GM21526 (cell line): ENCODE measurements around the gene TALDO1.
A peak's percentile ranks its signal among the peaks of the same experiment; 100 is the strongest.
"Not testable (repeated sequence)": the region's sequence is repeated elsewhere in the genome, so short reads cannot be mapped to it uniquely, and the experiment has no call there.

Source experiments
- ATAC-seq: cut with Tn5 transposase; IDR thresholded peaks from one replicate; pipeline ENCODE4 v1.9.1; 2021; ENCODE audit warnings: moderate library complexity; ENCODE audit not compliant: unreplicated experiment, low FRiP score

Gene TALDO1

GRCh38 chr11:728901-729491 lies 18.3 kb upstream of the TALDO1 start:
- no peak for ATAC-seq

- ATAC-seq = no peak
Measured at GRCh38 chr11:729492-730074, 17.7 kb upstream of the TALDO1 start.

- no peak for ATAC-seq
Measured at GRCh38 chr11:733072-733471, 14.2 kb upstream of the TALDO1 start.

- not testable (repeated sequence) for ATAC-seq
Measured at GRCh38 chr11:734541-734940, 12.7 kb upstream of the TALDO1 start.

GRCh38 chr11:737366-737765 lies 9.9 kb upstream of the TALDO1 start:
- ATAC-seq = no peak

DNA sequence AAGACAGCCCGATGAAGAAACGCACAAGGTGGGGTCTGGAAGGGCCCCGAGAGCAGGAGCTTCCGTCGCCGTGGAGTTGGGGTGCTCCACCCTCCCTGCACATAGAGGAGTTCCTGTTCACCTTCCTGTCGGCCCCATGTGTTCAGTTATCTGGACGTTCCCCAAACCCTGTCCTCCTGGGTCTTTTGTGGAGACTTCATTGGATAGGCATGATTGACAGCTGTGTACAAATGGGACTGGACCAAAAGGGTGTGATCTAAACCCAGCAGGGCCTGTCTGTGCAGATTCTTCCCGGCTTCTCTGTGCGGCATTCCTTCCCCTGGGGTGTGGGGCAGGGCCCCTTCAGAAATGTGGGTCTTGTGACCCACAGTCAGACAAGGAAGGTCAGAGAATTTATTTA lies 9.4 kb upstream of the TALDO1 start:
- ATAC-seq = not testable (repeated sequence)

DNA sequence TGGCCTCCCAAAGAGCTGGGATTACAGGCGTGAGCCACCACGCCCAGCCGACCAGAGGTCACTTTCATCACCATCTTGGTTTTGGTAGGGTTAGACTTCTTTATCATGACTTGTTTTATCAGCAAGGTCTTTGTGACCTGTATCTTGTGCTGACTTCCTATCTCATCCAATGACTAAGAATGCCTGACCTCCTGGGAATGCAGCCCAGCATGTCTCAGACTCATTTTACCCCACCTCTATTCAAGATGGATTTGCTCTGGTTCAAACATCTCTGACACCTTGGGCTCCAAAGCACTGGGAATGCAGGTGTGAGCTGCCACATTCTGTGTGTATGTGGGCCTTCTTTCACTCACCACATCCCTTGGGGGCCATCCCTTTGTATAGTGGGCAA lies 5.1 kb upstream of the TALDO1 start:
- no peak for ATAC-seq

- no peak for ATAC-seq
Measured at GRCh38 chr11:742571-743201, 4.6 kb upstream of the TALDO1 start.

GRCh38 chr11:745428-745827 lies 1.8 kb upstream of the TALDO1 start:
- no peak for ATAC-seq

DNA sequence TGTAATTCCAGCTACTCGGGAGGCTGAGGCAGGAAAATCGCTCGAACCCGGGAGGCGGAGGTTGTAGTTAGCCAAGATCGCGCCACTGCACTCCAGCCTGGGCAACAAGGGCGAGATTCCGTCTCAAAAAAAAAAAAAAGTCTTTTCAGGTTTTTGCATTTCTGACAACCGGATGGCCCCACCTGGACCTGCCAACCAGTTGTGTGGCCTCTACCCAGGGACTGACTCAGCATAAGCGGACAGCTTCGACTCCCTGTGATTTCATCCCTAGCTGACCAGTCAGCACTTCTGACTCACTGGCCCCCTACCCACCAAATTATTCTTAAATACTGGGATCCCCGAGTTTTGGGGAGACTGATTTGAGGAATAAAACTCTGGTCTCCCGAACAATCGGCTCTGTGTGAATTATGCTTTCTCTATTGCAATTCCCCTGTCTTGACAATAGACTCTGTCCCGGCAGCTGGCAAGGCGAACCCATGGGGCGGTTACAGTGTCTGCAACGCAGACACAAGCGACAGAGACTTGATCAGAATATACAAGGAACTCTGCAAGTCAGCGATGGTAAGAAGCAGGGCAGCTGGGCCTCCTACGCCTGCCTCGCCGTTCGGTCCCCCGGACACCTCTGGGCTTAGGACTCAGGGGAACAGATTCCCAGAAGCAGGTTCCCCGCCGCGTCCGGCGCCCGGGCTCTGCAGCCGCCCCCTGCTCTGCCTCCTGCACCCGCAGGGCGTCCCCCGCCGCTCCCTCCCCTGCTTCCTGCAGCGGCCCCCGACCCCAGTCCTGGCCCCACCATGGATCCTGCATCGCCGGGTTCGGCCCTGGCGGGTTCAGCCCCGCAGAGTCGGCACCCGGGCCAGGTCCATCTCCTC lies 741 bp upstream of the TALDO1 start:
- ATAC-seq = peak; percentile 13

DNA sequence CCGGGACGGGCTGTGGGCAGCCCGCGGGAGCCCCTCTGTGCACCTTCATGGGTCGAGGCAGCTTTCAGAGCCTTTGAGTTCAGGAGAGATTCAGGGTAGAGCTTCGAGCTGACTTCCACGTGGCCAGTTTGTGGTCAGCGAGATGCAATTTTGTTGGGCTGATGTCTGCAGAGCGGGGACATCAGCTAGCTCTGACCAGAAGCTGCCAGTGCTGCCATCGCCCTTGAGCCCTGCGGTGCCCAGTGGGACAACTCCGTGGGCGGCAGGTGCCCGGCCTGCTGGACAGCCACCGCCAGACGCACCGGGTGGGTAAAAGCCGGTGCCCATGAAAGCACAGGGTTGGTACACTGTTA lies 719 bp downstream of the TALDO1 start:
- peak; percentile 10 for ATAC-seq

- no peak for ATAC-seq
Measured at GRCh38 chr11:749731-750130, 2.5 kb downstream of the TALDO1 start.

DNA sequence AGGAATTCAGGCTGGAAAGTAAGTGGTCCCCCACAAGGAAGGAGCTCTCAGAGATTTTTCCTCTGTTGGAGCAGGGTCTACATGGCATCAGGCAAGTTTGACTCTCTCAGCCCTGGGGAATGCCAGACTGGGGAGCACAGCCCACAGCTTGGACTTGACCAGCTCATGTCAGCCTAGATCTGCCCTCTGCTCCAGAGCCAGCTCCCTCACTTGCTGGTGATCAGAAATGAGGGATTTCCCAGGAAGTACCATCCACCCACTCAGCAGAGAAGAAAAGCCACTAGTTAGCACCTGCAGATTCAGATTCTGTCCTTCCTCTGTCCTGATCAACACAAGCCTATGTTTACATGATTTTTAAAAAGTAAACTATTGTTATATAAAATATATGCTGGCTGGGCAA lies 13.0 kb downstream of the TALDO1 start:
- ATAC-seq = no peak

- ATAC-seq = no peak
Measured at GRCh38 chr11:761526-762108, 14.4 kb downstream of the TALDO1 start.

- no peak for ATAC-seq
Measured at GRCh38 chr11:762421-763072, 15.3 kb downstream of the TALDO1 start.

GRCh38 chr11:763073-763463 lies 15.8 kb downstream of the TALDO1 start:
- ATAC-seq = no peak

DNA sequence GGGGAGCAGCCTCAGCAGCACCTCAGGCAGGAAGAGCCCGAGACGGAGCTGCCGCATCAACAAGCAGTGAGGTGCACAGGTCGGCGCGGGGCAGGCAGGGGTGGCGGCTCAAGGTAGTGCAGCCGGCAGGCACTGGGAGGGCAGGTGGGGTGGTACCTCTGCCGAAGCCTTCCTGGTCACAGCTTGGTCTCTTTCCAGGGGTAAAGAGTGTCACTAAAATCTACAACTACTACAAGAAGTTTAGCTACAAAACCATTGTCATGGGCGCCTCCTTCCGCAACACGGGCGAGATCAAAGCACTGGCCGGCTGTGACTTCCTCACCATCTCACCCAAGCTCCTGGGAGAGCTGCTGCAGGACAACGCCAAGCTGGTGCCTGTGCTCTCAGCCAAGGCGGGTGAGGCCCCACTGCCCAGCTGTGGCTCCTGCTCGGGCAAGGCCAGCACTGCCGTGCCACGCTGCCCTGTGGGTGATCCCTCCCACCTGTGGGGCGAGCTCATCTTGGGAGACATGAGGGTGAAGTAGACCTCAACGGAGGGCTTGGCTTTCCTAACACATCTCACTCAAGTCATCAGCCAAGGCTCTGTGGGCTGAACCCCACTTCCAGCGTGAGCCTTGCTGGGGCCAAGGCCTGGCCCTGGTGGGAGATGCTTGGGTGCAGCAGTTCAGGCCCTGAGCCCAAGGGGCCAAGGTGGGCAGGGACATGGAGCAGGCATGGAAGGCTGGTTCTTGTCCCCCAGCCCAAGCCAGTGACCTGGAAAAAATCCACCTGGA lies 16.5 kb downstream of the TALDO1 start:
- ATAC-seq = no peak

DNA sequence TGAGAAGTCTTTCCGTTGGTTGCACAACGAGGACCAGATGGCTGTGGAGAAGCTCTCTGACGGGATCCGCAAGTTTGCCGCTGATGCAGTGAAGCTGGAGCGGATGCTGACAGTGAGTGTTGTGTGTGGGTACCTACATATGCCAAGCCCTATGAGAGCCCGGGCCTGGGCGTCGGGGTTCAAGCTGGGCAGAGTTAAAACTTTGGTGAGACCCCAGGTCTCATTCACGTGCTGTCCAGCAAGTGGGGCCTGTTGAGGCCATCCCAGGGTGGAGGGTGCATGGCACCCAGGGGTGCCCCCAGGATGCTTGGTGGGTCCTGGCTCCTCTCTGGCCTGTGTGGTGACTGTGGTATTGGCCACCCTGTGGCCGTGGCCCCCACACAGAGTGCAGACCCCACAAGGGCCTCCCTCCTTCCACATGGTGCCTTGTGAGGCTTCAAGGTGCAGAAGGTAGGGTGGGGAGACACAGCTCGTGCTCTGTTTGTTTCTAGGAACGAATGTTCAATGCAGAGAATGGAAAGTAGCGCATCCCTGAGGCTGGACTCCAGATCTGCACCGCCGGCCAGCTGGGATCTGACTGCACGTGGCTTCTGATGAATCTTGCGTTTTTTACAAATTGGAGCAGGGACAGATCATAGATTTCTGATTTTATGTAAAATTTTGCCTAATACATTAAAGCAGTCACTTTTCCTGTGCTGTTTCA lies 17.2 kb downstream of the TALDO1 start:
- ATAC-seq = no peak
